Endothelial cell (in vitro differentiated cells): ENCODE data around the gene SQOR. TPM values are rescaled to one million over a fixed set of nuclear protein-coding genes. Genes with fewer than 3 reads are reported as not detected.

Experiments used
- DNase-seq: peaks from one replicate; pipeline ENCODE4 v3.0.0; 2021; ENCODE audit warnings: low spot score
- H3K27ac Mint-ChIP-seq: one replicate; pipeline ENCODE4 v1.8.0; 2021; ENCODE audit warnings: mixed read lengths, inconsistent platforms; ENCODE audit not compliant: unreplicated experiment
- H3K27me3 Mint-ChIP-seq: one replicate; pipeline ENCODE4 v1.8.0; 2021; ENCODE audit warnings: mild to moderate bottlenecking, moderate library complexity, mixed read lengths, inconsistent platforms; ENCODE audit not compliant: unreplicated experiment
- H3K36me3 Mint-ChIP-seq: one replicate; pipeline ENCODE4 v1.8.0; 2021; ENCODE audit warnings: mild to moderate bottlenecking, low read depth, mixed read lengths, inconsistent platforms; ENCODE audit not compliant: unreplicated experiment
- H3K4me1 Mint-ChIP-seq: one replicate; pipeline ENCODE4 v1.8.0; 2021; ENCODE audit warnings: mild to moderate bottlenecking, mixed read lengths, inconsistent platforms; ENCODE audit not compliant: unreplicated experiment
- H3K4me3 Mint-ChIP-seq: one replicate; pipeline ENCODE4 v1.8.0; 2021; ENCODE audit warnings: mild to moderate bottlenecking, mixed read lengths, inconsistent platforms; ENCODE audit not compliant: unreplicated experiment
- H3K9me3 Mint-ChIP-seq: one replicate; pipeline ENCODE4 v1.8.0; 2021; ENCODE audit warnings: mixed read lengths, inconsistent platforms; ENCODE audit not compliant: unreplicated experiment
- CTCF ChIP-seq: fragments of 200-600 bp; sonication (generic); IDR thresholded peaks from one replicate; pipeline ENCODE4 v1.5.0; 2021; ENCODE audit warnings: antibody characterized with exemption; ENCODE audit not compliant: unreplicated experiment
- total RNA-seq: library from RNA; stranded (reverse); fragmentation: NEBNext Ultra II Directional; extraction: Animal tissue kit (Norgen Biotek cat#: 25700); gene quantifications from one replicate; pipeline ENCODE4 v1.2.1, GENCODE V29; 2021; ENCODE audit not compliant: unreplicated experiment

Gene SQOR
- total RNA-seq, 1 donor from 2014 or later, result 3.8 TPM

GRCh38 chr15:45731343-45731742, 96.5 kb downstream of the SQOR start:
- no peaks in the 10 kb centered on the region for H3K4me1 Mint-ChIP-seq
- no peaks in the 10 kb centered on the region for H3K36me3 Mint-ChIP-seq
- no peak overlapping the region for H3K27ac Mint-ChIP-seq

GRCh38 chr15:45732662-45733061, 97.8 kb downstream of the SQOR start:
- Mint-ChIP-seq H3K9me3 (peaks cover 7% of the 10 kb centered on the region), H3K4me3 (no peak overlapping the region), H3K36me3 (no peaks in the 10 kb centered on the region), H3K4me1 (no peaks in the 10 kb centered on the region), H3K27me3 (peaks cover 4% of the 10 kb centered on the region), H3K27ac (no peak overlapping the region)
- no peak for DNase-seq
- no peak for TF ChIP-seq CTCF

More at GRCh38 chr15:45731343-45731742, 96.5 kb downstream of the SQOR start:
- DNase-seq, result no peak
- Mint-ChIP-seq H3K9me3 (peaks cover 7% of the 10 kb centered on the region), H3K27me3 (peaks cover 4% of the 10 kb centered on the region), H3K4me3 (no peak overlapping the region)
- no peak for TF ChIP-seq CTCF

GRCh38 chr15:45734260-45734711, 99.5 kb downstream of the SQOR start:
- no peak for DNase-seq
- TF ChIP-seq CTCF, result no peak
- Mint-ChIP-seq H3K9me3 (peaks cover 8% of the 10 kb centered on the region), H3K27ac (no peak overlapping the region), H3K27me3 (peaks cover 3% of the 10 kb centered on the region), H3K4me3 (no peak overlapping the region), H3K4me1 (no peaks in the 10 kb centered on the region), H3K36me3 (no peaks in the 10 kb centered on the region)

Other genes starting within 250 kb of the SQOR start
- gene SLC30A4, start 112.3 kb upstream of the SQOR start, total RNA-seq, result 0.64 TPM
- 30.1 TPM for gene BLOC1S6, start 47.6 kb upstream of the SQOR start, total RNA-seq